C1 segment of cervical spinal cord (tissue), 14 donors: ENCODE data around the gene SRP72.
"Not testable (repeated sequence)": the region's sequence is repeated elsewhere in the genome, so short reads cannot be mapped to it uniquely, and the experiment has no call there.

ENCODE experiments used
- DNase-seq, 14 donors: peaks; one replicate each; lab custom pipeline; 2025; lab: John Stamatoyannopoulos, UW

SRP72 gene, protein sequence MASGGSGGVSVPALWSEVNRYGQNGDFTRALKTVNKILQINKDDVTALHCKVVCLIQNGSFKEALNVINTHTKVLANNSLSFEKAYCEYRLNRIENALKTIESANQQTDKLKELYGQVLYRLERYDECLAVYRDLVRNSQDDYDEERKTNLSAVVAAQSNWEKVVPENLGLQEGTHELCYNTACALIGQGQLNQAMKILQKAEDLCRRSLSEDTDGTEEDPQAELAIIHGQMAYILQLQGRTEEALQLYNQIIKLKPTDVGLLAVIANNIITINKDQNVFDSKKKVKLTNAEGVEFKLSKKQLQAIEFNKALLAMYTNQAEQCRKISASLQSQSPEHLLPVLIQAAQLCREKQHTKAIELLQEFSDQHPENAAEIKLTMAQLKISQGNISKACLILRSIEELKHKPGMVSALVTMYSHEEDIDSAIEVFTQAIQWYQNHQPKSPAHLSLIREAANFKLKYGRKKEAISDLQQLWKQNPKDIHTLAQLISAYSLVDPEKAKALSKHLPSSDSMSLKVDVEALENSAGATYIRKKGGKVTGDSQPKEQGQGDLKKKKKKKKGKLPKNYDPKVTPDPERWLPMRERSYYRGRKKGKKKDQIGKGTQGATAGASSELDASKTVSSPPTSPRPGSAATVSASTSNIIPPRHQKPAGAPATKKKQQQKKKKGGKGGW

DNA sequence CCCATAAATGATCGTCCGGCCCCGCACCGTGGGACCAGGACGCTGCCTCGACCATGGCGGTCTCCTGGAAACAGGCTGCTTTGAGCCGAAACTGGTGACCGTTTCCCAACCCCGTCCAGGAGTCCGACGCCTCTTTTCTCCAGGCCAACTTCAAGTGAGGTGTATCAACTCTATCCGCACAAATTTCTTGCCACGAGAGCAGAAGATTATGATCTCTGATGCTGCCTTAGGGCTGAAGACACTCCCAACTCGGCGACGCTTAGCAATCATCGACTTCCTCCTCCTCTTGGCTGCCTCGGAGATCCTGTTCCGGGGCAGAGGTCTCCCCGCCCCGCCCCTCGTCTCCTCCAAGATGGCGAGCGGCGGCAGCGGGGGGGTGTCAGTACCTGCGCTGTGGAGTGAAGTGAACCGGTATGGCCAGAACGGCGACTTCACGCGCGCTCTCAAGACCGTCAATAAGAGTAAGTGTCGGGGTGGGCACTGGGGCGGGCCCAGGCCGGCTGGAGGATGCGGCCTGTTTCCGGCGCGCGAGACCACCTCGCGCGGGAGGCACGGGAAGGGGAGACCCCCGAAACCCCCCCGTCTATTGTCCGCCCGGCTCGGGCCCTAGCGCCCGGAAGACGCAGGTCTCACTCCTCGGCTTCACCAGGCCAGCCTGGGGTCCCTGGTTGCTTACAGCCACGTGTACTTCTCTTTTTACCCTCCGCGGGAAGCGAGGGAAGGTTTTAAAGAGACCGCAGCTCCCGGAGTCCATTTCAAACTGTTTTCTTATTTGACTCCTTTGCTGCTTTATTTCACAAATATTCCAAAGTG lies at the start of gene SRP72:
Gene SRP72 (plus strand): TSS at position 334 of the 813 bp plus-strand sequence. CDS start 19 bp downstream, at position 353.
- DNase-seq, result peak; percentile 23 to 86 (median 75)

DNA sequence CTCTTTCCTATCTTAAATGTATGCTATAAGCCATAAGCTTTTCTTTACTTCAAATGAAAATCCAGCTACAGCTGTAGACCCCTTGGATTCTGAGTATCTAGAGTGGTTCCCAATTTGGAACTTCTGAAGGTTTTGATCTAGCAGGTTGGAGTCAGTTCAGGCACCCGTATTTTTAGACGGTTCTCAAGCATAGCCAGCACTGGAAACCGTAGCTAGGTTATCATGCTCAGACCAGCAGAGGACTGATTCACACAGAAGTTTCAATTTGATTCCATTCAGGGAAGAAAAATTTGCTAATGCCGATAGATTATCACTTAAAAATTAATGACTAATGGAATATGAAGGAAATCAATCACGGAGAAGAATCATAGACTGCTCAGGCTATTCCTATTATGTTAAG lies 43.2 kb upstream of the SRP72 start:
- no peak for DNase-seq

DNA sequence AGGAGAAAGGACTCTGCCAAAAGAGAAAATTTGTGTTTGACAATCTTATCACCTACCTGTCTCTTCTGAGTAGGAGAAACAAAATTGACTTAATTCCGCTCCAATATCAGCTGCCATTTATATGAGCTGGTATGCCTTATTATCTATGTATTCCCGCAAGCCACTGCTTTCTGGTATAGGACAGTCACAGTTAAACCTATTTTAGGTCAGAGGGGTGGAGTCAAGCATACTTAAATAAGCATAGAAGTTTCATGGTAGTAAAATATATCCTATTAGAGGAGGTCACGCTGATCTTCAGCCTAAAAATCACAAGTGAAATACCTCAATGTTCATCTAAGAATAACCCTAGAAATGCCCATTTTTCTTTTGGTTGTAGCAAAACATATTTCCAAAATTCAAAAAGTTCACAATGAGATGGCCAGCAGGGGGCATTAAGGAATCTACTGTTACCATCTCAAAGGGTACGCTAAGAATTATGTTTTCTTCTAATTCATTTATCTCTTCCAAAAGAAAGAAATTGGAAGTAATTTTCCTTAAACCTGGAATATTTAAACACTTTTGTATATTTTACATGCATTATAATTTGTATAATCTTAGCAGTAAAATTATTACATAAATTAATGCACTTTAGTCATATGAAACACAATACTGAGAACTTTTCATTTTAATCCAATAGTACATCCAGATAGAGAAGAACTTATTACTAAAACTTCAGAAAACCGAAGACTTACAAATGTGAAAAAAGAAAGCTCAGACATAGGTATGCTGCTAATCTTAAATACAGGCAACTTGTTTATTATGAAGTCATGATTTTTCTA lies 42.5 kb upstream of the SRP72 start:
- no peak for DNase-seq

DNA sequence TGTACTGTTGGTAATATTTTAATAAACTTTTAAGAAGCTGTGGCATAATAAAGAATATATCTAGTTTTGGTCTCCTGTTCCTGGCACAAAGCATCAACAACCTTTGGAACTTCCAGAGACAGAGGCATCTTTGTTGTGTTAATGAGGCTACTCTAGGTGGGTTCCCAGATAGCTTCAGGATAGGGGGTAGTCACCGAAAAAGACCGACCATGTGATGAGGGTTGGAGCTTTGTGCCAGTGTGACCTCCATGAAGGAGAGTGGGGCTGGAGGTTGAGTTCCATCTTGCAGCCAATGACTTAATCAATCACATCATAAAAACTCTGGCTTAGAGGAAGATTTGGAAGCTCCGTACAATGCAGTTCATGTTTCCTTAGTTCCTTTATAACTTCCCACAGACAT lies 41.9 kb upstream of the SRP72 start:
- no peak for DNase-seq

DNA sequence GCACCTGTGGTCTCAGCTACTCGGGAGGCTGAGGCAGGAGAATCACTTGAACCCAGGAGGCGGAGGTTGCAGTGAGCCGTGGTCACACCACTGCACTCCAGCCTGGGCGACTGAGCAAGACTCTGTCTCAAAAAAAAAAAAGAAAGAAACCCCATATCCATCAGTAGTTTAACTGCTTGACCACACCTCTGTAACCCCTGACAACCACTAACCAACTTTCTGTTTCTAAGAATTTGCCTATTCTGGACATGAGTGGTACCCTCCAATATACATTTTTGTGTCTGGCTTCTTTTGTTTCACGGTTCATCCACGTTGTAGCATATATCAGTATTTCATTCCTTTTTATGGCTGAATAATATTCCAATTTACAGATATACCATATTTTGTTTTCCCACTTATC lies 41.1 kb upstream of the SRP72 start:
- DNase-seq, result no peak

DNA sequence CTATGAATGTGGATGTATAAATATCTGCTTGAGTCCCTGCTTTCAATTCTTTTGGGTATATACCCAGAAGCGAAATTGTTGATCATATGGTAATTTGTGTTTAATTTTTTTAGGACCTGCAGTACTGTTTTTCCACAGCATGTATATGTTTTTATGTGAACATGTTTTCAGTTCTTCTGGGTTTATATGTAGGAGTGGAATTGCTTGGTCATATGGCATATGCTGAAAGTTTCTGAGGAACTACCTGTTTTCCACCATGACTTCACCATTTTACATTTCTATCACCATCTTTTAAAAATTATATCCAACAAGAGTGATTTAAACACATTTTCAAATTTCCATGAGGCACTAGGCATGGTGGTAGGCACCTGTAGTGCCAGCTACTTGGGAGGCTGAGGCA lies 40.2 kb upstream of the SRP72 start:
- no peak for DNase-seq

DNA sequence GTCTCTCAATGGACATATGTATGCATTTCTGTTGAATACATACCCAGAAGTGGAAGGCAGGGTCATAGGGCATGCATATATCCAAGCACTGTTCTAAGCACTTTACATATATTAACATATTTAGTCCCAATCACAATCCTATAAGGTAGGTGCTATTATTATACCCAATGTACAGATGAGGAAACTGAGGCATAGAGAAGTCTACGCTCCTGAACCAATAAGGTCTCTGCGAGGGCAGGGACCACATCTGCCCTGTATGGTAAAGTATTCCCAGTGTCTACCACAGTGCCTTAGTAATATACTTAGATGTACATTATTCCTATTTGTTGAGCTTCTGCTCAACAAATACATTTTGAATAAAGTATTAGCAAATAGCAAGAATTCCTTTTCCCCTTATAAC lies 37.2 kb upstream of the SRP72 start:
- no peak for DNase-seq

DNA sequence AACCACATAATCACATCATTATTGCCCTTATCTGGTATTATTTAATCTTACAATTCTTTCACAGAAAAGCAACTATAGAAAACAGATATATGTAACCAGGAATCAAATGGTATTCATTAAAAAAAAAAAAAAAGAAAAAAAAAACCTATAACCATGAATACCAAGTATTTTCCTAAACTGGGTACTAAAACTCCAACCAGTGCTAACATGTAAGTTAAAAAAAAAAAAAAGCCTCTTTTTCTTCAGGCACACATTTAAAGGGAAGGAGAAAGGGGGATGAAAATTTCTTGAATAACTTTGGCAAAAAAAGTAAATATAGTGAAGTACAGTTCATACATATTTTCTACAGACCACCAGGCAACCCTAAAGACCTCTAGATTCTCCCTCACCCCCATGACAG lies 34.1 kb upstream of the SRP72 start:
- DNase-seq, result no peak

DNA sequence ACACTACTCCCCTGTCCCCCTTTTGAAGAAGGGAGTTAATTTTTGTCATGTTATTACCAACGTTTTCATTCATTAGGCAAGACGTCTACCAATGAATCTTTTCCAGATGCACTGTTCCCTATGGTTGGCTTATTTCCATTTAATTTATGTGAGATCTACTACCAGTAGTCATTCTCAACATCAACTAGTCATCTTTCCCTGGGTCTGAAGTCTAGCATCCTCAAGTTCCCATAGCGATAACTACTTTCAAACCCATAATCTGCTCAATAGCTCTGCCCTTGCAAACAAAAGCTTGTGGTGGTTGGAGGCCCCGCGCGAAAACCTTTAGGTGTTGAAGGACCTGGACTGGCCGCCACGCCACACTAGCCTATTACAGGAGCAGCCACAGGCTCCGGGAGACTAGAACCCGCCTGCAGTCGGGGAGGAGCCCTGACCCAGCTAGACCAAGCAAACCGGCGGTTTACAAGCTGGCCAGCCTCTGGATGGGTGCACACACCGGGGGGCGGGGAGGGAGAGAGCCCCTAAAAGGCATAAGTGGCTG lies 32.7 kb upstream of the SRP72 start:
- DNase-seq, result peak in 4 of 14 donors; percentile 51 to 68 (median 62)

DNA sequence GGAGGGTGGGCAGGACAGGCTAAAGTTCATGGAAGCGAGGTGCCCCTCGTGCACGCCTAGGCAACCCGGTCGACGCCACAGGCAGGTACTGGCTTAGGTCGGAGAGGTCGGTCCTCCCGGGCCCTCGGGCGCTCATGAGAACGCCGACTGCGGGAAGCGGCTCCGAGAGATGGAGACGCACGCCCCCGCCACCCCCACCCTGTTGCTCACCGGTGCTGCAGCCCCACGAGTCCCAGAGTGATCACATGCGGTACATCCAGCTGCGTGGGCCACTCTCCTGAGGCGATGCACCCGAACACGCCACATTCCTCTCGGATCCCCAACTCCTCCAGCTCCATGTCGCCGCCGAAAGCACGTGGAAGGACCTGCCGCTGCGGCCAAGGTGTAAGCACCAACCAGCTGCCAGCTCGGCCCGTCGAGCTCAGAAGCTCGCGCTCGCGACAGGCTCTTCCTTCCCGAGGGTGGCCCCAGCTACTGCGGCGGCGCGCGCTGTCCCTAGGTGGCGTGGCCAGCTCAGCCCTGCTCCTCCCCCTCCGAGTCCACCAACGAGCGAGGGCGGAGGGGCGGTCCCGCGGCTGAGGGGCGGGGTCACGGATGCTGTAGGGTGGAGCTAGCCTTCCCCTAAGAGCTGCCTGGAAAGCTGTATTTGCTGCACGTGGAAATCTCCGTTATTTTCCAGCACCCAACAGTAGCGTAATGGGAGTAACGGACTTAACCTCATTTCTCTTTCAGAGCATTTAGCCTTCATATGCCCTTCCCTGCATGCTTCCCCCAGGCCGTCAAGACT lies 32.1 kb upstream of the SRP72 start, which contains the start of gene PPAT:
Gene PPAT (minus strand): TSS at position 476 of the 787 bp plus-strand sequence. CDS start 138 bp downstream, at position 338.
- peak; percentile 63 to 98 (median 94) for DNase-seq

DNA sequence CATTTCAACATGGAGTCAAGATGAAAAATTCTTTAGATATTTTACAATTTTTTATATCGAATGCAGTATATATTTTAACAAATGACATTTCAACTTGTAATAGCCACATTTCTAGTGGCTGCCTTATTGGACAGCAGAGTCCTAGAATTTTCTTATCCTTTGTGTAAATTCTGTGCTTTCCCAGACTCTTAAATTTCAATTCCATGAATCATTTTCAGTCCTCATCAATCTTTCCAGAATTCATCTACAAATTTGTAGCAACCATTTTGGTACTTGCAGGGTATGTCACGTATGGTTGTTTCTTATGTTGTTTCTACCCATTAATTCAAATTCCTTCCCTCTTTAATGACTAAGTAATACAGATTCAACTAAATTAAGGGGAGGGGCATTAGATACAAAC lies 28.7 kb upstream of the SRP72 start:
- no peak for DNase-seq

DNA sequence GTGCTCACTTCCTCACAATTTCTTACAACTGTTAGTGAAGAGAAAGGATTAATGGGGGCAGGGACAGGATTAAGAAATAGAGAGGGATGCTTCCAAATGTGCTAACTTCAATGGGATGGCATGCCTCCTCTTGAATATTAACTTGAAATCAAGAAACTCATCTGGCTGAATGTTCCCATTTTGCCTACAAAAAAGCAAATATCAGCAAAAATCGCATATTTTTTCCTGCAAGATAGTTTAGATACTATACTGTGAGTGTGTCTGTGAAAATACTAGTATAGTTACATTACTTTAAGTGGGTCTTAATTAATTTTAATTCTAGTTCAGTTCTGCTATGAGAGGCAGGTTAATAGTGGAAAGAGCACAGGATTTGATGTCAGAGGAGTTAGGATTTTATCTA lies 26.4 kb upstream of the SRP72 start:
- no peak for DNase-seq

DNA sequence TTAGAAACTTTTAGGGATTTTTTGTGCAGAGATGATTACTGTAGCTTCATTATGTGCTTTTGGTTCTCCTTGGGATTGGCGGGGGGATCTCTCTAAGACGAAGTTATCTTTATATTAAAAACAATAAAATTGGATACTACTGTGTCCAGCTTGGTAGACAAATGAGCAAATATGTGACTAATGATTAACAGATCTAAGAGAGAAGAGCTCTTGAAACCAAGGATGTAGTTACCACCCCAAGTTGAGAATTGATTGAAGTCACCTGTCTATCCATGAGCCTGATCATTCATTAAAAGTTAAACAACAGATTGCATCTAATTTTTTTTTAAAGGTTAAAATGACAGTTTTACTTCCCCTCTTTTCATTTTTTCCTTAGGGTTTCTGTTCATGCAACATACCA lies 22.7 kb upstream of the SRP72 start:
- DNase-seq, result no peak

DNA sequence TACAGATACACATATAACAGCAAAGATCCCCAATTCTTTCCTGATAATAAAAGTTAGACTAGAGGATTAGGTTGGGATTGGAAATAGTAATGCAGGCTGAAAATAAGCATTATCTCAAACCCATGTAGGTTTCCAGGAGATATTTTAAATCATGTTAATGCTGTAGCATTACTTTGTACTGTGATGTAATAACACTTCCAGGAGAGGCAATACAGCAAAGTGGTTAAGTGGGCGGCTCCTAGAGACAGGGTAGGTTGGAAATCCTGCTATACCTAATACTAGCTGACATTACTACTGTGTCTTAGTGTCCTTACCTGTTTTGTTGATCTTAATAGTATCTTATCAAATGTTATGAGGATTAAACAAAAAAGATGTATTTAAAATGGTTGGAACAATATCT lies 21.7 kb upstream of the SRP72 start:
- DNase-seq, result no peak

DNA sequence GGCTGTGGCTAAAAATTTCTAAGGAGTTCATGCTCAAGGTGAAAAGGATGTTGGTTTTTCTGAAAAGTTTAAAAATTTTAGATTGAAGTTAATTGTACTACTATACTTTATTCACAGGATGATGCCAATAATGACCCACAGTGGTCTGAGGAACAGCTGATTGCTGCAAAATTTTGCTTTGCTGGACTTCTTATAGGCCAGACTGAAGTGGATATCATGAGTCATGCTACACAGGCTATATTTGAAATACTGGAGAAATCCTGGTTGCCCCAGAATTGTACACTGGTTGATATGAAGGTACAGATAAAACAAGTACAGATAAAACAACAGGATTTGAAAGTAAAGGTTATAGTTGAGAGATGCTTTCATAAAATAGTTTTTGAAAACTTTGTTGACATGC lies 19.1 kb upstream of the SRP72 start:
- DNase-seq, result no peak

DNA sequence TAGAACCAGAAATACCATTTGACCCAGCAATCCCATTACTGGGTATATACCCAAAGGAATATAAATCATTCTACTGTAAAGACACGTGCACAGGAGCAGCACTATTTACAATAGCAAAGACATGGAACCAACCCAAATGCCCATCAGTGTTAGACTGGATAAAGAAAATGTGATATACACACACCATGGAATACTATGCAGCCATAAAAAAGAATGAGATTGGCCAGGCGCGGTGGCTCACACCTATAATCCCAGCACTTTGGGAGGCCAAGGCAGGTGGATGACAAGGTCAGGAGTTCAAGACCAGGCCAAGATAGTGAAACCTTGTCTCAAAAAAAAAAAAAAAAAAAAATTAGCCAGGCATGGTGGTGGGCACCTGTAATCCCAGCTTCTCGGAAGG lies 17.9 kb upstream of the SRP72 start:
- DNase-seq, result not testable (repeated sequence)

DNA sequence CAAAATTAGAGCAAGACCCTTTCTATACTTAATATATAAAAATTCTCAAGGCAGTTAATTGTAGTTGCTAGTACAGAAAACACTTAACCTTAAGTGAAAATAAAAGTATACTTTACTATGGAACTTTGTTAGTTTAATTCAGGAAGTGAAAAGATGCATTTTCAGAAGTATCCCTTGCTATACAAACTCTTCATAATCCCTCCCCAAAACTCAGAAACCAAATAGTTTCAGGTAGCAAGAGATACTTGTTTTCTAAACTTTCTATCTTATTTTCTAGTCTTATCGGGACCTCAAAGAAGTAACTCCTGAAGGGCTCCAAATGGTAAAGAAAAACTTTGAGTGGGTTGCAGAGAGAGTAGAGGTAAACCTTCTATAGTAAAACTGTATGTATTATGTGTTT lies 17.1 kb upstream of the SRP72 start:
- no peak for DNase-seq

DNA sequence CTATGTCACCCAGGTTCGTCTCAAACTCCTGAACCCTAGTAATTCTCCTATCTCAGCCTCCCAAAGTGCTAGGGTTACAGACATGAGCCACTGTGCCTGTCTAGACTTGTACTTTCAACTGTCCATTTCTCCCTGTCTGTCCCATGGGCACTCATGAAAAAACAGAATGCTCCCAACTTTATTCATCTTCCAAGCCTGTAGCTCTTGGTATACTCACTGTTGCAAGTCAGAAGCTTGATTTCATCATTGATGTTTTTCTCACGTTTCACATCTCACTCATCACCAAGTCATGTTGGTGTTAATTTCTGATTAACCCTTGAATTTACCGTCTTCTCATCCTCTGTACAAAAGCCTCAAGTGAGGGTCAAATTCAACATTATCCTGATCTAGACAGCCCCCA lies 7.3 kb upstream of the SRP72 start:
- DNase-seq, result no peak

DNA sequence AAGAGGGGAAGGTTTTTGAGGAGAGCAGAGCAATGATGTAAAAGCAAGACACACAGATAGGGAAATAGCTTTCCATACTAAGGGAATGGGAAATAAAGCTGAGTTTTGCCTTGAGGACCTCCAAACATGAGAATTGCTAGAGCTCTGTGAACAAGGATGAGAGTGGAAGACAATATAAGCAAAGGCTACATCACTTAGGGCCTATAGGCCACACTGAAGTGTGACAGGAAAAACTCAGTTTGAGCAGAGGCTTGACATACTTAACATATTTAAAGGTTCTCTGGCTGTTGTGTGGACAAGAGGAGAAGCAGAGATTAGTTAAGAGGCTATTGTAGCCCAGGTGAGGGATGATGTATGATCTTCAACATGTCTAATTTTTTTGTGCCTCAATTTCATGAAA lies 5.3 kb upstream of the SRP72 start:
- DNase-seq, result no peak

DNA sequence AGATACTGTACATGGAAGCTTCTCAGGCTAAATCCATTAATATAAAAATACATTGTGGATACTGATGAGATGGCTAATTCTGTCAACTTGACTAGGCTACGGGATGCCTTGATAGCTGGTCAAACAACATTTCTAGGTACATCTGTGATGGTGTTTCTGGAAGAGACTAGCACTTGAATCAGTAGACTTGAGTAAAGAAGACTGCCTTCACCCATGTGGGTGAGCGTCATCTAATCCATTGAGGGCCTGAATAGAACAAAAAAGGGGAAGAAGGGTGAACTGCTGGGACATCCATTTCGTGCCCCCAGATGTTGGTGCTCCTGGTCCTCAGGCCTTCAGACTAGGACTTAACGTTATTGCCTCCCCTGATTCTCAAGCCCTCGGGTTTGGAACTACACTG lies 3.7 kb upstream of the SRP72 start:
- DNase-seq, result no peak
